Measurements from ENCODE around the gene TBC1D8B. TPM values are rescaled to one million over a fixed set of nuclear protein-coding genes. Genes with fewer than 3 reads are reported as not detected.

The TBC1D8B gene
- total and polyA plus RNA-seq, 2 of the 4 experiments (the other 2 are of a cell fraction) = 8.3 to 10.4 TPM

- H2AK5ac ChIP-seq (ENCODE audit: low read depth, low read length) = no peak within 1 kb of the TSS
- H2BK20ac ChIP-seq (ENCODE audit: low read depth, low read length) = no peak within 1 kb of the TSS
- in situ Hi-C loops (cut with MboI; ENCODE audit: low sequenced_read_pairs) (no loop called here), intact Hi-C loops (cut with micrococcal nuclease) (no loop called here), dilution Hi-C loops (cut with HindIII; ENCODE audit: low sequenced_read_pairs, unreplicated experiment) (no loop called here)
- H3K9ac ChIP-seq (ENCODE audit: low read depth, low read length) = no peak within 1 kb of the TSS
- H2BK120ac ChIP-seq (ENCODE audit: low read depth, low read length) = no peak within 1 kb of the TSS
- no peak within 1 kb of the TSS for H2AFZ ChIP-seq (replicated peaks; ENCODE audit: low read length, poor library complexity)
- H2BK5ac ChIP-seq (ENCODE audit: low read depth, low read length, poor library complexity, severe bottlenecking) = no peak within 1 kb of the TSS
- no peak within 1 kb of the TSS for H4K91ac ChIP-seq (ENCODE audit: insufficient read depth, low read depth, low read length)
- no peak within 1 kb of the TSS for H3K27ac ChIP-seq (ENCODE audit: insufficient read depth, low read length)
- H3K14ac ChIP-seq (replicated peaks; ENCODE audit: low read depth, low read length) = no peak within 1 kb of the TSS
- H4K8ac ChIP-seq (ENCODE audit: low read depth in 2 of 2, low read length in 2 of 2) = no peak within 1 kb of the TSS
- H3K18ac ChIP-seq (ENCODE audit: low read depth, low read length) = no peak within 1 kb of the TSS
- WGBS, 2 experiments (ENCODE audit: extremely low coverage in 2 of 2, insufficient read length in 1 of 2) = no CpG with 5 or more reads among the region's 1 CpG
- H3K4me2 ChIP-seq (ENCODE audit: low read depth, low read length) = no peak within 1 kb of the TSS
- no peak within 1 kb of the TSS for H4K5ac ChIP-seq (ENCODE audit: low read depth, low read length)
- TF ChIP-seq MXI1 (IDR thresholded peaks at IDR 0.05; ENCODE audit: borderline replicate concordance, low read depth, low read length) = no peak
- no peak for TF ChIP-seq NFE2L2 (IDR thresholded peaks at IDR 0.05; ENCODE audit: low read depth, low read length)
- TF ChIP-seq RFX5 (IDR thresholded peaks at IDR 0.05; ENCODE audit: low read depth, low read length) = no peak
- BruUV-seq (replicated peaks) = no TSS peak
- no peaks in the 10 kb centered on the region for H4K20me1 ChIP-seq (ENCODE audit: insufficient read depth, low read length)
- no peak within 1 kb of the TSS for H3K4ac ChIP-seq (ENCODE audit: low read depth, low read length)
- no peaks in the 10 kb centered on the region for H3K4me1 ChIP-seq (ENCODE audit: control insufficient read depth, insufficient read depth, low read length)
- no peaks in the 10 kb centered on the region for H3K9me1 ChIP-seq (ENCODE audit: insufficient read depth, low read length)
- no peaks in the 10 kb centered on the region for H3K36me3 ChIP-seq (ENCODE audit: control insufficient read depth, insufficient read depth, low read length)
- ATAC-seq (ENCODE audit: low read depth) = no peak
- H3K4me3 ChIP-seq (ENCODE audit: insufficient read depth, low read depth, low read length) = no peak within 1 kb of the TSS
- H3K27me3 ChIP-seq (ENCODE audit: control insufficient read depth, insufficient read depth, low read length) = peaks cover 14% of the 10 kb centered on the region
- no peaks in the 10 kb centered on the region for H3K79me1 ChIP-seq (ENCODE audit: low read depth in 1 of 2, low read length in 2 of 2)
- H2AK9ac ChIP-seq (replicated peaks; ENCODE audit: low read depth, low read length, poor library complexity) = no peak within 1 kb of the TSS
- no peak within 1 kb of the TSS for H3K56ac ChIP-seq (ENCODE audit: extremely low read depth, insufficient read depth, low read length)
- no peak within 1 kb of the TSS for H3K23ac ChIP-seq (ENCODE audit: low read depth, low read length)
- no peaks in the 10 kb centered on the region for H3K9me3 ChIP-seq (ENCODE audit: control insufficient read depth, insufficient read depth, low read length)
- CTCF ChIA-PET = interaction anchor here (1.3 kb wide), 1 partner anchor 48 kb away, joined by 4 read pairs; no protein-coding TSS in a partner anchor
- DNase-seq = no peak
- POLR2A ChIA-PET (ENCODE audit: unreplicated experiment) = no interaction called here
- H2BK15ac ChIP-seq (ENCODE audit: low read depth, low read length) = no peak within 1 kb of the TSS
These were observed 100.9 kb downstream of the TBC1D8B start, which contains the start of gene RIPPLY1 for GRCh38 chrX:106903291-106903824. Gene RIPPLY1 (minus strand): TSS chrX:106903341. CDS start chrX:106903287, 54 bp downstream.
